Measurements from ENCODE around the gene OSTF1.

Gene OSTF1

GRCh38 chr9:75083188-75083970 lies 4.9 kb upstream of the OSTF1 start:
- no peak for DNase-seq (ENCODE audit: low read depth in 2 of 2)
- TF ChIP-seq CTCF (IDR thresholded peaks at IDR 0.05; ENCODE audit: low read depth, low read length) = no peak
- H3K4me3 ChIP-seq (replicated peaks in 1 of 2; ENCODE audit: low read depth in 2 of 2, low read length in 2 of 2) = no peak overlapping the region

GRCh38 chr9:75084081-75084672 lies 4.1 kb upstream of the OSTF1 start:
- no peak for TF ChIP-seq CTCF (IDR thresholded peaks at IDR 0.05; ENCODE audit: low read depth, low read length)
- no peak for DNase-seq (ENCODE audit: low read depth in 2 of 2)

GRCh38 chr9:75085640-75086039 lies 2.7 kb upstream of the OSTF1 start:
- H3K4me3 ChIP-seq (replicated peaks in 1 of 2; ENCODE audit: low read depth in 2 of 2, low read length in 2 of 2) = no peak overlapping the region

More at GRCh38 chr9:75084081-75084672, 4.1 kb upstream of the OSTF1 start:
- H3K4me3 ChIP-seq (replicated peaks in 1 of 2; ENCODE audit: low read depth in 2 of 2, low read length in 2 of 2) = no peak overlapping the region

GRCh38 chr9:75086541-75087288 lies 1.6 kb upstream of the OSTF1 start:
- peak overlapping the region; percentile 92 to 98 for H3K4me3 ChIP-seq (replicated peaks in 1 of 2; ENCODE audit: low read depth in 2 of 2, low read length in 2 of 2)
- no peak for DNase-seq (ENCODE audit: low read depth in 2 of 2)

More at GRCh38 chr9:75085640-75086039, 2.7 kb upstream of the OSTF1 start:
- no peak for DNase-seq (ENCODE audit: low read depth in 2 of 2)
- TF ChIP-seq CTCF (IDR thresholded peaks at IDR 0.05; ENCODE audit: low read depth, low read length) = no peak

GRCh38 chr9:75087289-75087823 lies 958 bp upstream of the OSTF1 start:
- peak overlapping the region; percentile 92 to 98 for H3K4me3 ChIP-seq (replicated peaks in 1 of 2; ENCODE audit: low read depth in 2 of 2, low read length in 2 of 2)
- no peak for TF ChIP-seq CTCF (IDR thresholded peaks at IDR 0.05; ENCODE audit: low read depth, low read length)
- peak; percentile 55 to 69 for DNase-seq (ENCODE audit: low read depth in 2 of 2)

More at GRCh38 chr9:75086541-75087288, 1.6 kb upstream of the OSTF1 start:
- TF ChIP-seq CTCF (IDR thresholded peaks at IDR 0.05; ENCODE audit: low read depth, low read length) = no peak

GRCh38 chr9:75088646-75089372 lies 495 bp downstream of the OSTF1 start:
- H3K4me3 ChIP-seq (replicated peaks in 1 of 2; ENCODE audit: low read depth in 2 of 2, low read length in 2 of 2) = peak overlapping the region; percentile 89 to 90
- peak; percentile 38 for TF ChIP-seq CTCF (IDR thresholded peaks at IDR 0.05; ENCODE audit: low read depth, low read length)
- DNase-seq (ENCODE audit: low read depth in 2 of 2) = peak; percentile 57 to 70

Measured in cardiac fibroblast (primary cell).